Calu3 (cell line): Measurements from ENCODE around the gene MOB3A. TPM values are rescaled to one million over a fixed set of nuclear protein-coding genes. Genes with fewer than 3 reads are reported as not detected.

Experiments used
- BruUV-seq: library from RNA; stranded (reverse); fragments of 400-500 nt; replicated peaks from 2 replicates; lab custom pipeline; 2021; lab: Mats Ljungman, UMichigan
- CTCF ChIA-PET: fragments of 300-600 bp; sonication (Branson Sonifier 250); formaldehyde crosslinking; loops from one replicate; lab custom pipeline; 2022; ENCODE audit warnings: antibody characterized with exemption; lab: Charles Lee
- DNase-seq: peaks from one replicate; pipeline ENCODE4 v3.0.0; 2022
- H3K27ac Mint-ChIP-seq: one replicate; pipeline ENCODE4 v1.8.0; 2022; ENCODE audit warnings: mixed read lengths; ENCODE audit not compliant: unreplicated experiment
- H3K27me3 Mint-ChIP-seq: one replicate; pipeline ENCODE4 v1.8.0; 2022; ENCODE audit warnings: mixed read lengths; ENCODE audit not compliant: unreplicated experiment
- H3K36me3 Mint-ChIP-seq: one replicate; pipeline ENCODE4 v1.8.0; 2022; ENCODE audit warnings: mild to moderate bottlenecking, moderate library complexity, mixed read lengths; ENCODE audit not compliant: insufficient read depth, unreplicated experiment
- H3K4me1 Mint-ChIP-seq: one replicate; pipeline ENCODE4 v1.8.0; 2022; ENCODE audit warnings: mild to moderate bottlenecking, low read depth, mixed read lengths; ENCODE audit not compliant: unreplicated experiment
- H3K4me3 Mint-ChIP-seq: one replicate; pipeline ENCODE4 v1.8.0; 2022; ENCODE audit warnings: mild to moderate bottlenecking, low read depth, moderate library complexity, mixed read lengths; ENCODE audit not compliant: unreplicated experiment
- H3K9me3 Mint-ChIP-seq: one replicate; pipeline ENCODE4 v1.8.0; 2022; ENCODE audit warnings: low read depth, mixed read lengths; ENCODE audit not compliant: unreplicated experiment
- CTCF ChIP-seq: fragments of 200-600 bp; IDR thresholded peaks from one replicate; pipeline ENCODE4 v1.8.0; 2022; ENCODE audit warnings: antibody characterized with exemption; ENCODE audit not compliant: unreplicated experiment
- intact Hi-C: fragments of 100-400 bp; cut with micrococcal nuclease; formaldehyde crosslinking; loops from one replicate; pipeline ENCODE4 v1.10.0; 2022; ENCODE audit not compliant: unreplicated experiment
- total RNA-seq: library from RNA; stranded (reverse); gene quantifications from 2 replicates; pipeline ENCODE4 v1.2.3, GENCODE V29; 2022

Gene MOB3A
- total RNA-seq, 1 experiment from 2014 or later: 15.8 TPM

GRCh38 chr19:2041683-2042484 lies 54.2 kb downstream of the MOB3A start:
- intact Hi-C loops: no loop called here
- TF ChIP-seq CTCF: no peak
- no TSS peak for BruUV-seq
- CTCF ChIA-PET: no interaction called here
- H3K9me3 Mint-ChIP-seq: no peaks in the 10 kb centered on the region
- no peak overlapping the region for H3K4me3 Mint-ChIP-seq
- H3K36me3 Mint-ChIP-seq: peaks cover 61% of the 10 kb centered on the region
- no peaks in the 10 kb centered on the region for H3K4me1 Mint-ChIP-seq
- DNase-seq: peak; percentile 80
- H3K27ac Mint-ChIP-seq: no peak overlapping the region
- H3K27me3 Mint-ChIP-seq: no peaks in the 10 kb centered on the region

- Mint-ChIP-seq H3K36me3 (peaks cover 64% of the 10 kb centered on the region), H3K4me3 (no peak overlapping the region), H3K27ac (no peak overlapping the region), H3K9me3 (no peaks in the 10 kb centered on the region), H3K4me1 (no peaks in the 10 kb centered on the region), H3K27me3 (no peaks in the 10 kb centered on the region)
- intact Hi-C loops: no loop called here
- CTCF ChIA-PET: no interaction called here
- no TSS peak for BruUV-seq
- TF ChIP-seq CTCF: no peak
- no peak for DNase-seq
Measured at GRCh38 chr19:2041433-2041682, 54.8 kb downstream of the MOB3A start.

DNA sequence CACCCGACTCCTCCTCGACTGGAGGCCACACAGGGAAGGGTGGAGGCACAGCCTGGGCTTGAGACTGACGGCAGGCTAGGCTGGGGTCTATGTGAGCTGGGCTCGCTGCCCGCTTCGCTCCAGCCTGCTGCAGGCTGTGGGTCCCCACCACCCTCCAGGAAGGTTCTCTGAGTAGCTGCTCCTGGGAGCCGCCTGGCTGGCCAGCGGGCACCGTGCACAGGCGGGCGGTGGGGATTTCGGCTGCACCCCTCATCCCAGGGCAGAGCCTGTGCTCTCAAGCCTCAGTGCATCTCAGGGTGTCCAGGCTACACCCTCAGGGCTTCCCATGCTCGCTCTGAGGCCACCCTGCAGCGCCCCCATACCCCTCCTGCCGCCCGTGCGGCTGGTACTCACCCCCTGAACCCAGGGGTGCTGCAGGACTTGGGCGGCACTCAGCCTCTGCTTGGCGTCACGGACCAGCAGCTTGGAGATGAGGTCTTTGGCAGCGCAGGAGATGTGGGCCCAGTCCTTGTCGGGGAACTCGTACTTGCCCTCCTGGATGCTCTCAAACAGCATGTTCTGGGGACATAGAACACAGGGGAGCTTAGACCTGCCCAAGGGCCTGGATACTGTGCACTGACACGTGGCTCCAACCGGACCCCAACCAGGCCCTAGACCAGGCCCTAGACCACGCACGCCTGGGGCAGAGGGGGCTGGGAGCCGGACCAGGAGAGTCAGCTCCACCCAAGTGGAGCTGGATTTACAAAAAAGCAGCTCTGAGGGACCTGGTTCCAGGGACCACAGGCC lies 55.3 kb downstream of the MOB3A start:
- H3K4me3 Mint-ChIP-seq: no peak overlapping the region
- no peaks in the 10 kb centered on the region for H3K27me3 Mint-ChIP-seq
- no TSS peak for BruUV-seq
- intact Hi-C loops: no loop called here
- no peaks in the 10 kb centered on the region for H3K4me1 Mint-ChIP-seq
- peaks cover 59% of the 10 kb centered on the region for H3K36me3 Mint-ChIP-seq
- TF ChIP-seq CTCF: no peak
- no peak for DNase-seq
- H3K9me3 Mint-ChIP-seq: no peaks in the 10 kb centered on the region
- no peak overlapping the region for H3K27ac Mint-ChIP-seq
- CTCF ChIA-PET: no interaction called here

DNA sequence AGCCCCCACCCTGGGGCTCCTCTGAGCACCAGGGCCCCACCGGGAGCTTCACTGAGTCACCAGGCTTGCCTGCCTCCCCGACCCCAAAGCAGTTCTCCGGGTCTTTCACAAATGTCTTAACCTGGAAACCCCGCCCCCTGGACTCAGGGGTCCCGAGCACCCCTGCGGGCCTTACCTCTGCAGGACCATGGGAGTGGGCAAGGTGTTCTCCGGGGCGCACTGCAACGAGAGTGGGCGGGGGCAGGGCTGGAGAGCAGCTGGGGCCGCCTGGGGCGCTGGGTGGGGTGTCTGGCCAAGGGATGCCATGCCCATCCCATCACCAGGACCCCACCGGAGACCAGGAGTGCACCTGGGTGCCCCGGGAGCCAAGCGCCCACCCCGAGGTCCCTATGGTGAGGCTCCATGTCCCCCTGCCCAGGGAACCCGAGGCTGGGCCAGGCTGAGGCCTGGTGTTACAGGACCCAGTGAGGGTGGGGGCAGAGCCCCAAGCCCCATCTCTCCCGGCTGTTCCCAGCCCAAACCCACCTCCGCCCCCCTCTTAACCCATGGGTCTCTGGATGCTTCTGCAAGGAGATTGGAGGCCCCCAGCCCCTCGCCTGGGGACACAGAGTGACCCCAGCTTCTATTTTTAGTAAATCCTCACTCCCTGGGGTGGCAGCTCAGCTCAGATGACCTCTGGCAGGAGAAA lies 56.0 kb downstream of the MOB3A start:
- DNase-seq: no peak
- CTCF ChIA-PET: interaction anchor here (1.1 kb wide), 1 partner anchor 30 kb away, joined by 3 read pairs; no protein-coding TSS in a partner anchor
- intact Hi-C loops: no loop called here
- Mint-ChIP-seq H3K27me3 (no peaks in the 10 kb centered on the region), H3K27ac (no peak overlapping the region), H3K36me3 (peaks cover 54% of the 10 kb centered on the region), H3K9me3 (peaks cover 2% of the 10 kb centered on the region), H3K4me3 (no peak overlapping the region), H3K4me1 (no peaks in the 10 kb centered on the region)
- no peak for TF ChIP-seq CTCF
- no TSS peak for BruUV-seq
